Thyroid gland (tissue), 4 donors: Measurements from ENCODE around the gene CYB5R4.

Experiments
- POLR2A ChIP-seq, 2 donors: fragments of 450-650 bp; IDR thresholded peaks; one replicate each; pipeline ENCODE4 v1.6.1; 2017; ENCODE audit warnings: antibody characterized with exemption in 2 of 2, mild to moderate bottlenecking in 2 of 2, moderate library complexity in 1 of 2
- TF ChIP-seq, protein P1 (sequence below), 6 experiments: fragments of 200-600 bp in 3 of 6; fragments of 450-650 bp in 3 of 6; sonication (generic) in 3 of 6; IDR thresholded peaks; one replicate each; pipeline ENCODE4 v1.5.1; 2016 to 2019; ENCODE audit warnings: antibody characterized with exemption in 6 of 6, mild to moderate bottlenecking in 2 of 6, inconsistent platforms in 1 of 6, moderate library complexity in 1 of 6

DNA sequence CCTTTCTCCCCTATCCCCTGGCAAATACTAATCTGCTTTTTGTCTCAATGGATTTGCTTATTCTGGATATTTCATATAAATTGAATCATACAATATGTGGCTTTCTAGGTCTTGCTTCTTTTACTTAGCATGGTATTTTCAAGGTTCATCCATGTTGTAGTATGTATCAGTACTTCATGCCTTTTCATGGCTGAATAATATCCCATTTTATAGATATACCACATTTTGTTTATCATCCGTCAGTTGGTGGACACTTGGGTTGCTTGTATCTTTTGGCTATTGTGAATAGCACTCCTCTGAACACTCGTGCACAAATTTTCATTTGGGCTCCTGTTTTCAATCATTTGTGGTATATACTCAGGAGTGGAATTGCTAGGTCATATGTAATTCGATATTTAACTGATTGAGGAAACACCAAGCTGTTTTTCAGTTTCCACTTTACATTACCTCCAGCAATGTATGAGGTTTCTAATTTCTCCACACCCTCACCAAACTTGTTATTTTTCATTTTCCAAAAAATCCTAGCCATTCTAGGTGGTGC lies 36.8 kb upstream of the CYB5R4 start:
- TF ChIP-seq POLR2A (IDR thresholded peaks at IDR 0.05), result no peak
- TF ChIP-seq, protein P1, sequence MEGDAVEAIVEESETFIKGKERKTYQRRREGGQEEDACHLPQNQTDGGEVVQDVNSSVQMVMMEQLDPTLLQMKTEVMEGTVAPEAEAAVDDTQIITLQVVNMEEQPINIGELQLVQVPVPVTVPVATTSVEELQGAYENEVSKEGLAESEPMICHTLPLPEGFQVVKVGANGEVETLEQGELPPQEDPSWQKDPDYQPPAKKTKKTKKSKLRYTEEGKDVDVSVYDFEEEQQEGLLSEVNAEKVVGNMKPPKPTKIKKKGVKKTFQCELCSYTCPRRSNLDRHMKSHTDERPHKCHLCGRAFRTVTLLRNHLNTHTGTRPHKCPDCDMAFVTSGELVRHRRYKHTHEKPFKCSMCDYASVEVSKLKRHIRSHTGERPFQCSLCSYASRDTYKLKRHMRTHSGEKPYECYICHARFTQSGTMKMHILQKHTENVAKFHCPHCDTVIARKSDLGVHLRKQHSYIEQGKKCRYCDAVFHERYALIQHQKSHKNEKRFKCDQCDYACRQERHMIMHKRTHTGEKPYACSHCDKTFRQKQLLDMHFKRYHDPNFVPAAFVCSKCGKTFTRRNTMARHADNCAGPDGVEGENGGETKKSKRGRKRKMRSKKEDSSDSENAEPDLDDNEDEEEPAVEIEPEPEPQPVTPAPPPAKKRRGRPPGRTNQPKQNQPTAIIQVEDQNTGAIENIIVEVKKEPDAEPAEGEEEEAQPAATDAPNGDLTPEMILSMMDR (IDR thresholded peaks at IDR 0.05), result no peak
